IMR-90 (cell line): ENCODE measurements around the gene SIGLEC6.

Experiments
- CEBPB ChIP-seq: IDR thresholded peaks from 2 replicates; pipeline ENCODE4 v1.6.1; 2012; ENCODE audit warnings: low read depth, low read length, improper control_type of control experiment
- CTCF ChIP-seq: conservative IDR thresholded peaks from 2 replicates; pipeline ENCODE4 v1.5.1; 2012; ENCODE audit warnings: mild to moderate bottlenecking, low read depth, low read length, improper control_type of control experiment
- ELK1 ChIP-seq: fragments of 150-350 bp; IDR thresholded peaks from 2 replicates; pipeline ENCODE4 v1.6.1; 2016; ENCODE audit warnings: low read depth, mild to moderate bottlenecking, low read length, moderate library complexity, borderline replicate concordance
- FOS ChIP-seq: fragments of 150-350 bp; IDR thresholded peaks from 2 replicates; pipeline ENCODE4 v1.6.1; 2016; ENCODE audit warnings: low read depth, low read length
- MAFK ChIP-seq: IDR thresholded peaks from 2 replicates; pipeline ENCODE4 v1.6.1; 2012; ENCODE audit warnings: low read depth, low read length, improper control_type of control experiment
- MAZ ChIP-seq: IDR thresholded peaks from 2 replicates; pipeline ENCODE4 v1.6.1; 2012; ENCODE audit warnings: low read depth, mild to moderate bottlenecking, low read length, improper control_type of control experiment, moderate library complexity, borderline replicate concordance
- POLR2A ChIP-seq: IDR thresholded peaks from 2 replicates; pipeline ENCODE4 v1.6.1; 2012; ENCODE audit warnings: mild to moderate bottlenecking, low read depth, low read length
- RAD21 ChIP-seq: IDR thresholded peaks from 2 replicates; pipeline ENCODE4 v1.6.1; 2012; ENCODE audit warnings: low read length, improper control_type of control experiment
- RCOR1 ChIP-seq: IDR thresholded peaks from 2 replicates; pipeline ENCODE4 v1.6.1; 2012; ENCODE audit warnings: mild to moderate bottlenecking, low read length, improper control_type of control experiment; ENCODE audit not compliant: insufficient replicate concordance
- USF2 ChIP-seq: fragments of 150-350 bp; IDR thresholded peaks from 2 replicates; pipeline ENCODE4 v1.6.1; 2017; ENCODE audit warnings: mild to moderate bottlenecking, antibody characterized with exemption, low read length, low read depth

- TF ChIP-seq POLR2A, result no peak
- TF ChIP-seq CTCF, result no peak
- TF ChIP-seq FOS, result no peak
- TF ChIP-seq MAFK, result no peak
- TF ChIP-seq CEBPB, result no peak
- TF ChIP-seq MAZ, result no peak
- no peak for TF ChIP-seq RAD21
- TF ChIP-seq RCOR1, result no peak
- TF ChIP-seq ELK1, result no peak
- no peak for TF ChIP-seq USF2
Measured at GRCh38 chr19:51479531-51480331, 51.7 kb downstream of the SIGLEC6 start.
